ENCODE data around the gene ZBTB40. TPM values are rescaled to one million over a fixed set of nuclear protein-coding genes. Genes with fewer than 3 reads are reported as not detected.

Gene ZBTB40
- total RNA-seq, 1 experiment from 2014 or later = 16.3 TPM

DNA sequence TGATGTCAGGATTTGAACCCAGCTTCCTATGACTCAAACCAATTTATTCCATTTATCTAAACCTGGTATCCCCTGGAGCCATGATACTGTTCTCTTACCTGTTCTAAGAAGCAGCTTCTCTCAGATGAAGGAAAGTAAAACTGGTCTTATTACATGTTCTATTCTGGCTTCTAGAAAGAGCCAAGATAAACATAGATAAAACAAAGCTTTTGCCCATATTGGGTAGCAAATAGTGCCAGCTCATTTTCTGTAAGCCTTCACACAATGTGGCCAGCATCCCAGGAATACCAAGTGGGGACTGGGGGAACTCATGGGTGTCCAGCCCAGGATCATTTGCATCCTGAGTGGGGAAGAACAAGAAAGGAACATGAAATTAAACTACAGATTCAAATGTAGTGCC is 58.2 kb downstream of the ZBTB40 start:
- Histone ChIP-seq H2BK5ac (ENCODE audit: insufficient read length, low read length) (no peak overlapping the region), H2BK20ac (ENCODE audit: low read depth, low read length, poor library complexity, severe bottlenecking) (no peak overlapping the region), H3K27ac (ENCODE audit: insufficient read length, low read depth, low read length) (no peak overlapping the region), H4K91ac (ENCODE audit: insufficient read length, low read depth, low read length) (no peak overlapping the region), H2BK120ac (ENCODE audit: low read depth, low read length, poor library complexity, severe bottlenecking) (no peak overlapping the region), H2AK5ac (ENCODE audit: insufficient read length, low read length) (no peak overlapping the region), H3K4ac (ENCODE audit: low read depth, low read length) (no peak overlapping the region), H4K20me1 (ENCODE audit: control insufficient read depth, insufficient read depth, insufficient read length) (no peaks in the 10 kb centered on the region), H3K9me3 (ENCODE audit: control insufficient read depth, low read depth, low read length) (no peaks in the 10 kb centered on the region), H3T11ph (ENCODE audit: low read length) (no peak overlapping the region), H3K27me3 (ENCODE audit: insufficient read depth, low read length) (no peaks in the 10 kb centered on the region), H4K8ac (replicated peaks; ENCODE audit: insufficient read length, low read depth, low read length) (no peak overlapping the region), H2BK15ac (ENCODE audit: low read depth, low read length) (no peak overlapping the region), H3K4me2 (ENCODE audit: insufficient read depth, insufficient read length, low read length) (no peak overlapping the region), H3K79me1 (ENCODE audit: insufficient read depth, low read depth, low read length, poor library complexity, severe bottlenecking) (no peaks in the 10 kb centered on the region), H3K23ac (ENCODE audit: insufficient read length, low read depth, low read length) (no peak overlapping the region), H3K56ac (ENCODE audit: insufficient read length, low read depth, low read length) (no peak overlapping the region), H3K23me2 (ENCODE audit: insufficient read length, low read depth, low read length, poor library complexity, severe bottlenecking) (no peaks in the 10 kb centered on the region), H2AFZ (ENCODE audit: low read length) (no peak overlapping the region), H4K5ac (ENCODE audit: insufficient read length, low read depth, low read length) (no peak overlapping the region), H3K4me1 (ENCODE audit: insufficient read depth, low read length) (no peaks in the 10 kb centered on the region), H2BK12ac (ENCODE audit: insufficient read length, low read depth, low read length) (no peak overlapping the region), H3K14ac (ENCODE audit: insufficient read depth, low read length) (no peak overlapping the region), H3K9ac (ENCODE audit: extremely low read depth, insufficient read length, low read length) (no peak overlapping the region), H3K79me2 (ENCODE audit: insufficient read depth, low read length) (no peaks in the 10 kb centered on the region), H3K18ac (ENCODE audit: insufficient read length, low read depth, low read length) (no peak overlapping the region)
- no peak for DNase-seq
- Mint-ChIP-seq H3K4me1 (no peaks in the 10 kb centered on the region), H3K36me3 (ENCODE audit: insufficient read depth in 1 of 3, low read depth in 3 of 3) (peaks cover 10 to 62% (median 19%) of the 10 kb centered on the region in 3 experiments; a peak in 5 of 7 replicates), H3K27me3 (ENCODE audit: low read depth) (no peaks in the 10 kb centered on the region), H3K27ac (no peak overlapping the region; a peak in 1 of 7 replicates), H3K4me3 (no peak overlapping the region), H3K9me3 (no peaks in the 10 kb centered on the region)
- TF ChIP-seq, protein P1, sequence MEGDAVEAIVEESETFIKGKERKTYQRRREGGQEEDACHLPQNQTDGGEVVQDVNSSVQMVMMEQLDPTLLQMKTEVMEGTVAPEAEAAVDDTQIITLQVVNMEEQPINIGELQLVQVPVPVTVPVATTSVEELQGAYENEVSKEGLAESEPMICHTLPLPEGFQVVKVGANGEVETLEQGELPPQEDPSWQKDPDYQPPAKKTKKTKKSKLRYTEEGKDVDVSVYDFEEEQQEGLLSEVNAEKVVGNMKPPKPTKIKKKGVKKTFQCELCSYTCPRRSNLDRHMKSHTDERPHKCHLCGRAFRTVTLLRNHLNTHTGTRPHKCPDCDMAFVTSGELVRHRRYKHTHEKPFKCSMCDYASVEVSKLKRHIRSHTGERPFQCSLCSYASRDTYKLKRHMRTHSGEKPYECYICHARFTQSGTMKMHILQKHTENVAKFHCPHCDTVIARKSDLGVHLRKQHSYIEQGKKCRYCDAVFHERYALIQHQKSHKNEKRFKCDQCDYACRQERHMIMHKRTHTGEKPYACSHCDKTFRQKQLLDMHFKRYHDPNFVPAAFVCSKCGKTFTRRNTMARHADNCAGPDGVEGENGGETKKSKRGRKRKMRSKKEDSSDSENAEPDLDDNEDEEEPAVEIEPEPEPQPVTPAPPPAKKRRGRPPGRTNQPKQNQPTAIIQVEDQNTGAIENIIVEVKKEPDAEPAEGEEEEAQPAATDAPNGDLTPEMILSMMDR (conservative IDR thresholded peaks at IDR 0.05) = no peak
